HCT116 (cell line): Measurements from ENCODE around the gene SHTN1. TPM values are rescaled to one million over a fixed set of nuclear protein-coding genes. Genes with fewer than 3 reads are reported as not detected.

Source experiments
- ATAC-seq: fragments of 200-7000 bp; cut with Tn5 transposase; 2 replicates; pipeline ENCODE4 v1.9.1; 2020; ENCODE audit warnings: mild to moderate bottlenecking, moderate library complexity
- BruUV-seq: library from RNA; stranded (reverse); fragments of 400-500 nt; replicated peaks from 2 replicates; lab custom pipeline; 2021; lab: Mats Ljungman, UMichigan
- CTCF ChIA-PET: fragments of 300-600 bp; sonication (Branson Sonifier 250); formaldehyde crosslinking; loops from one replicate; lab custom pipeline; 2021; ENCODE audit warnings: antibody characterized with exemption; lab: Charles Lee
- POLR2A ChIA-PET: fragments of 300-600, 350-600 bp; sonication (Branson Sonifier 250); formaldehyde crosslinking; loops from one replicate; lab custom pipeline; 2021; ENCODE audit warnings: antibody characterized with exemption; lab: Charles Lee
- RAD21 ChIA-PET, 2 experiments: fragments of 300-600 bp; sonication (Branson Sonifier 250); formaldehyde crosslinking; loops; one replicate each; lab custom pipeline; 2023; ENCODE audit warnings: low total read pairs in 2 of 2; ENCODE audit not compliant: uncharacterized antibody in 2 of 2, unreplicated experiment in 2 of 2, low non-redundant PET in 1 of 2; lab: Charles Lee
- DNase-seq: peaks from one replicate; pipeline ENCODE4 v3.0.0-alpha.2; 2010; ENCODE audit warnings: low read depth, low spot score
- H2AFZ ChIP-seq: fragments of 200-600 bp; shearing (Covaris generic), sonication (generic); 2 replicates; pipeline ENCODE4 v1.6.1; 2017; ENCODE audit warnings: low read depth, mixed run types, mixed read lengths, antibody characterized with exemption, low read length; ENCODE audit not compliant: poor library complexity, severe bottlenecking
- H3K27ac ChIP-seq: 2 replicates; pipeline ENCODE4 v1.5.1; 2012; ENCODE audit warnings: low read depth, low read length
- H3K27me3 ChIP-seq: fragments of 200-600 bp; sonication (generic); 2 replicates; pipeline ENCODE4 v1.6.1; 2016; ENCODE audit warnings: mixed run types, low read length, mixed read lengths; ENCODE audit not compliant: insufficient read depth
- H3K36me3 ChIP-seq, 2 experiments: fragments of 200-500 bp in 1 of 2; fragments of 200-600 bp in 1 of 2; sonication (Bioruptor generic) in 1 of 2; sonication (generic) in 1 of 2; 2 replicates each; pipeline versions ENCODE4 v1.5.1 to v1.6.1; 2014 to 2016; ENCODE audit warnings: low read length in 2 of 2, inconsistent platforms in 1 of 2, mixed read lengths in 1 of 2, mixed run types in 1 of 2; ENCODE audit not compliant: insufficient read depth in 2 of 2, control insufficient read depth in 1 of 2
- H3K4me1 ChIP-seq, 2 experiments: fragments of 200-600 bp in 1 of 2; sonication (generic) in 1 of 2; 2 replicates each; pipeline versions ENCODE4 v1.5.1 to v1.6.1; 2012 to 2017; ENCODE audit warnings: low read length in 2 of 2, inconsistent platforms in 1 of 2, mild to moderate bottlenecking in 1 of 2, mixed read lengths in 1 of 2, mixed run types in 1 of 2, moderate library complexity in 1 of 2; ENCODE audit not compliant: insufficient read depth in 2 of 2, control insufficient read depth in 1 of 2
- H3K4me2 ChIP-seq: fragments of 200-600 bp; sonication (generic); 2 replicates; pipeline ENCODE4 v1.6.1; 2017; ENCODE audit warnings: mixed run types, low read length, mixed read lengths
- H3K4me3 ChIP-seq, 2 experiments: fragments of 200-600 bp in 1 of 2; sonication (generic) in 1 of 2; replicated peaks in 1 of 2; 2 replicates each; pipeline ENCODE4 v1.5.1; 2011 to 2016; ENCODE audit warnings: low read length in 2 of 2, control low read depth in 1 of 2, low read depth in 1 of 2, mild to moderate bottlenecking in 1 of 2, mixed read lengths in 1 of 2, mixed run types in 1 of 2
- H3K79me2 ChIP-seq: fragments of 200-600 bp; sonication (generic); 2 replicates; pipeline ENCODE4 v1.6.1; 2017; ENCODE audit warnings: mild to moderate bottlenecking, mixed run types, low read length, moderate library complexity, mixed read lengths; ENCODE audit not compliant: insufficient read depth
- H3K9ac ChIP-seq: fragments of 200-600 bp; sonication (generic); 2 replicates; pipeline ENCODE4 v1.6.1; 2016; ENCODE audit warnings: low read length, mixed read lengths
- H3K9me2 ChIP-seq: fragments of 200-600 bp; sonication (generic), shearing (Covaris generic); 2 replicates; pipeline ENCODE4 v1.6.1; 2017; ENCODE audit warnings: mixed run types, mild to moderate bottlenecking, moderate library complexity; ENCODE audit not compliant: insufficient read depth
- H3K9me3 ChIP-seq, 2 experiments: fragments of 200-500 bp in 1 of 2; fragments of 200-600 bp in 1 of 2; sonication (Bioruptor generic) in 1 of 2; sonication (generic) in 1 of 2; 2 replicates each; pipeline ENCODE4 v1.6.1; 2014 to 2017; ENCODE audit warnings: low read length in 2 of 2, mixed read lengths in 2 of 2, inconsistent platforms in 1 of 2, low read depth in 1 of 2, mild to moderate bottlenecking in 1 of 2, mixed run types in 1 of 2, moderate library complexity in 1 of 2; ENCODE audit not compliant: control insufficient read depth in 1 of 2, insufficient read depth in 1 of 2
- H4K20me1 ChIP-seq: fragments of 200-600 bp; sonication (generic), shearing (Covaris generic); 2 replicates; pipeline ENCODE4 v1.6.1; 2017; ENCODE audit warnings: mixed run types, mild to moderate bottlenecking, moderate library complexity; ENCODE audit not compliant: insufficient read depth
- CEBPB ChIP-seq: IDR thresholded peaks from 2 replicates; pipeline ENCODE4 v1.6.1; 2012; ENCODE audit warnings: low read depth
- EGR1 ChIP-seq: IDR thresholded peaks from 2 replicates; pipeline ENCODE4 v1.6.1; 2012; ENCODE audit warnings: low read depth
- FOSL1 ChIP-seq: IDR thresholded peaks from 2 replicates; pipeline ENCODE4 v1.6.1; 2012; ENCODE audit warnings: low read depth
- JUND ChIP-seq: IDR thresholded peaks from 2 replicates; pipeline ENCODE4 v1.6.1; 2012
- POLR2A ChIP-seq: IDR thresholded peaks from 2 replicates; pipeline ENCODE4 v1.7.0; 2011; ENCODE audit warnings: borderline replicate concordance; ENCODE audit not compliant: insufficient read depth, insufficient read length; ENCODE audit errors: extremely low read depth
- SIN3A ChIP-seq: IDR thresholded peaks from 2 replicates; pipeline ENCODE4 v1.6.1; 2012; ENCODE audit warnings: low read depth
- SP1 ChIP-seq: IDR thresholded peaks from 2 replicates; pipeline ENCODE4 v1.6.1; 2012; ENCODE audit warnings: low read depth
- ZBTB33 ChIP-seq: IDR thresholded peaks from 2 replicates; pipeline ENCODE4 v1.6.1; 2011; ENCODE audit warnings: mild to moderate bottlenecking, low read length, moderate library complexity; ENCODE audit not compliant: insufficient replicate concordance; ENCODE audit errors: extremely low read depth
- intact Hi-C: fragments of 100-400 bp; cut with micrococcal nuclease; formaldehyde crosslinking; loops from 2 replicates; pipeline ENCODE4 v1.10.0; 2022
- total RNA-seq: library from RNA; stranded (reverse); gene quantifications from one replicate; pipeline ENCODE4 v1.2.1, GENCODE V29; 2021; ENCODE audit not compliant: unreplicated experiment
- TF ChIP-seq, protein P1 (sequence below): IDR thresholded peaks from 2 replicates; pipeline ENCODE4 v1.6.1; 2012
- TF ChIP-seq, protein P2 (sequence below): IDR thresholded peaks from 2 replicates; pipeline ENCODE4 v1.6.1; 2012; ENCODE audit warnings: low read depth

The SHTN1 gene
- total RNA-seq, 1 experiment from 2014 or later, result 64.0 TPM

- H3K9me2 ChIP-seq, result no peaks in the 10 kb centered on the region
- ATAC-seq (no peak), DNase-seq (no peak)
- no peak overlapping the region for H3K4me3 ChIP-seq
- H3K27ac ChIP-seq, result no peak overlapping the region
- no peaks in the 10 kb centered on the region for H3K79me2 ChIP-seq
- H3K9ac ChIP-seq, result no peak overlapping the region
- no peaks in the 10 kb centered on the region for H4K20me1 ChIP-seq
- no TSS peak for BruUV-seq
- no peaks in the 10 kb centered on the region for H3K36me3 ChIP-seq
- H3K9me3 ChIP-seq, result no peaks in the 10 kb centered on the region
- RAD21 ChIA-PET, result no interaction called here
- 0 out of 2 replicates have a peak, but pooled peaks cover 3% of the 10 kb centered on the region for H3K27me3 ChIP-seq
- intact Hi-C loops, result no loop called here
- H3K4me1 ChIP-seq, result no peaks in the 10 kb centered on the region
- TF ChIP-seq CEBPB (no peak), FOSL1 (no peak), ZBTB33 (no peak), SP1 (no peak), POLR2A (no peak), SIN3A (no peak), EGR1 (no peak), JUND (no peak)
- TF ChIP-seq, protein P1, sequence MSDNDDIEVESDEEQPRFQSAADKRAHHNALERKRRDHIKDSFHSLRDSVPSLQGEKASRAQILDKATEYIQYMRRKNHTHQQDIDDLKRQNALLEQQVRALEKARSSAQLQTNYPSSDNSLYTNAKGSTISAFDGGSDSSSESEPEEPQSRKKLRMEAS, result no peak
- TF ChIP-seq, protein P2, sequence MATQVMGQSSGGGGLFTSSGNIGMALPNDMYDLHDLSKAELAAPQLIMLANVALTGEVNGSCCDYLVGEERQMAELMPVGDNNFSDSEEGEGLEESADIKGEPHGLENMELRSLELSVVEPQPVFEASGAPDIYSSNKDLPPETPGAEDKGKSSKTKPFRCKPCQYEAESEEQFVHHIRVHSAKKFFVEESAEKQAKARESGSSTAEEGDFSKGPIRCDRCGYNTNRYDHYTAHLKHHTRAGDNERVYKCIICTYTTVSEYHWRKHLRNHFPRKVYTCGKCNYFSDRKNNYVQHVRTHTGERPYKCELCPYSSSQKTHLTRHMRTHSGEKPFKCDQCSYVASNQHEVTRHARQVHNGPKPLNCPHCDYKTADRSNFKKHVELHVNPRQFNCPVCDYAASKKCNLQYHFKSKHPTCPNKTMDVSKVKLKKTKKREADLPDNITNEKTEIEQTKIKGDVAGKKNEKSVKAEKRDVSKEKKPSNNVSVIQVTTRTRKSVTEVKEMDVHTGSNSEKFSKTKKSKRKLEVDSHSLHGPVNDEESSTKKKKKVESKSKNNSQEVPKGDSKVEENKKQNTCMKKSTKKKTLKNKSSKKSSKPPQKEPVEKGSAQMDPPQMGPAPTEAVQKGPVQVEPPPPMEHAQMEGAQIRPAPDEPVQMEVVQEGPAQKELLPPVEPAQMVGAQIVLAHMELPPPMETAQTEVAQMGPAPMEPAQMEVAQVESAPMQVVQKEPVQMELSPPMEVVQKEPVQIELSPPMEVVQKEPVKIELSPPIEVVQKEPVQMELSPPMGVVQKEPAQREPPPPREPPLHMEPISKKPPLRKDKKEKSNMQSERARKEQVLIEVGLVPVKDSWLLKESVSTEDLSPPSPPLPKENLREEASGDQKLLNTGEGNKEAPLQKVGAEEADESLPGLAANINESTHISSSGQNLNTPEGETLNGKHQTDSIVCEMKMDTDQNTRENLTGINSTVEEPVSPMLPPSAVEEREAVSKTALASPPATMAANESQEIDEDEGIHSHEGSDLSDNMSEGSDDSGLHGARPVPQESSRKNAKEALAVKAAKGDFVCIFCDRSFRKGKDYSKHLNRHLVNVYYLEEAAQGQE, result no peak
- POLR2A ChIA-PET, result no interaction called here
- no peak overlapping the region for H3K4me2 ChIP-seq
- CTCF ChIA-PET, result no interaction called here
- no peak overlapping the region for H2AFZ ChIP-seq
Measured at GRCh38 chr10:116868198-116868676, 136.8 kb downstream of the SHTN1 start.
